H1 (cell line): ENCODE measurements around the gene SCGN. TPM values are rescaled to one million over a fixed set of nuclear protein-coding genes. Genes with fewer than 3 reads are reported as not detected.

Source experiments
- EGR1 ChIP-seq: IDR thresholded peaks from 2 replicates; pipeline ENCODE4 v1.6.1; 2011; ENCODE audit warnings: low read depth, low read length, borderline replicate concordance
- FOSL1 ChIP-seq: IDR thresholded peaks from 2 replicates; pipeline ENCODE4 v1.6.1; 2011; ENCODE audit warnings: mild to moderate bottlenecking, low read depth, low read length, moderate library complexity; ENCODE audit not compliant: insufficient read depth
- NRF1 ChIP-seq: IDR thresholded peaks from 2 replicates; pipeline ENCODE4 v1.6.1; 2011; ENCODE audit warnings: mild to moderate bottlenecking, low read depth, low read length, improper control_type of control experiment
- RAD21 ChIP-seq, 2 experiments: IDR thresholded peaks in 1 of 2; conservative IDR thresholded peaks in 1 of 2; 2 replicates each; pipeline ENCODE4 v1.6.1; 2011; ENCODE audit warnings: low read depth in 2 of 2, low read length in 2 of 2, improper control_type of control experiment in 1 of 2, inconsistent platforms in 1 of 2, mild to moderate bottlenecking in 1 of 2, moderate library complexity in 1 of 2
- SIRT6 ChIP-seq: IDR thresholded peaks from one replicate; pipeline ENCODE4 v1.7.1; 2012; ENCODE audit warnings: low read length, inconsistent platforms
- polyA plus RNA-seq, 7 experiments: library from polyadenylated mRNA; depleted of rRNA in 3 of 7; stranded (reverse) in 5 of 7; unstranded in 2 of 7; fragments of >200 nt in 5 of 7; fragments of 200-250 nt in 2 of 7; gene quantifications; 1 replicate in 5 of 7; 2 replicates in 1 of 7; 4 replicates in 1 of 7; pipeline versions ENCODE4 v1.2.1 to v1.2.3, GENCODE V29; 2011 to 2013; ENCODE audit warnings: missing spikeins in 2 of 7, mixed read lengths in 2 of 7
- total RNA-seq: library from RNA; stranded (reverse); fragmentation: NEBNext Ultra II Directional; extraction: Animal tissue kit (Norgen Biotek cat#: 25700); gene quantifications from 2 replicates; pipeline ENCODE4 v1.2.1, GENCODE V29; 2021

SCGN gene
- total and polyA plus RNA-seq, 2 of the 8 experiments (the other 6 are each of a cell fraction or from before 2014, with no cell fraction given): not detected

- TF ChIP-seq RAD21 (IDR thresholded peaks at IDR 0.05 in 1 of 2, conservative IDR thresholded peaks at IDR 0.05 in 1 of 2; ENCODE audit: low read depth in 2 of 2, low read length in 2 of 2) (no peak), FOSL1 (no peak), EGR1 (no peak), NRF1 (no peak), SIRT6 (no peak)
Observed at GRCh38 chr6:25731721-25732120, 79.7 kb downstream of the SCGN start (continued).
